Transverse colon (tissue), 4 donors: ENCODE results near the gene SET. TPM values are rescaled to one million over a fixed set of nuclear protein-coding genes. Genes with fewer than 3 reads are reported as not detected.

Experiments
- DNase-seq: peaks from one replicate; pipeline ENCODE4 v3.0.0-alpha.2; 2019
- H3K27ac ChIP-seq, 4 donors: fragments of 200-600 bp; sonication (generic); 2 replicates each; pipeline ENCODE4 v1.5.1; 2016 to 2018; ENCODE audit warnings: inconsistent platforms in 4 of 4
- H3K27me3 ChIP-seq: fragments of 200-600 bp; sonication (generic); 2 replicates; pipeline ENCODE4 v1.5.1; 2017; ENCODE audit warnings: inconsistent platforms
- H3K36me3 ChIP-seq, 4 donors: fragments of 200-600 bp; sonication (generic); 2 replicates each; pipeline ENCODE4 v1.5.1; 2017 to 2019; ENCODE audit warnings: inconsistent platforms in 4 of 4
- H3K4me1 ChIP-seq, 4 donors: fragments of 200-600 bp; sonication (generic); 2 replicates each; pipeline ENCODE4 v1.5.1; 2017 to 2020; ENCODE audit warnings: inconsistent platforms in 4 of 4
- H3K4me3 ChIP-seq, 4 donors: fragments of 200-600 bp; sonication (generic); 1 replicate in 1 of 4; 2 replicates in 3 of 4; pipeline versions ENCODE4 v1.5.1 to v1.6.1; 2017 to 2019; ENCODE audit warnings: inconsistent platforms in 4 of 4
- H3K9me3 ChIP-seq, 2 donors: fragments of 200-600 bp; sonication (generic); 2 replicates each; pipeline ENCODE4 v1.5.1; 2017 to 2019; ENCODE audit warnings: inconsistent platforms in 2 of 2
- CTCF ChIP-seq, 5 experiments: fragments of 200-600 bp in 3 of 5; fragments of 450-650 bp in 2 of 5; sonication (generic) in 3 of 5; IDR thresholded peaks; 1 replicate in 2 of 5; 2 replicates in 3 of 5; pipeline ENCODE4 v1.5.1; 2016 to 2017; ENCODE audit warnings: antibody characterized with exemption in 5 of 5, inconsistent platforms in 3 of 5, mild to moderate bottlenecking in 2 of 5, moderate library complexity in 1 of 5
- EP300 ChIP-seq: sonication (generic); formaldehyde crosslinking; IDR thresholded peaks from one replicate; pipeline ENCODE4 v1.6.1; 2017; ENCODE audit warnings: antibody characterized with exemption, low read depth
- POLR2A ChIP-seq: fragments of 450-650 bp; IDR thresholded peaks from one replicate; pipeline ENCODE4 v1.6.1; 2016; ENCODE audit warnings: antibody characterized with exemption, mild to moderate bottlenecking, moderate library complexity
- POLR2AphosphoS5 ChIP-seq, 3 donors: sonication (generic); formaldehyde crosslinking; IDR thresholded peaks; one replicate each; pipeline ENCODE4 v1.6.1; 2016; ENCODE audit warnings: antibody characterized with exemption in 3 of 3
- WGBS, 2 donors: methylation state at CpG; one replicate each; pipeline ENCODE4 v1.1.5; 2018; ENCODE audit warnings: low coverage in 1 of 2; 5-methylcytosine and 5-hydroxymethylcytosine counted together
- in situ Hi-C, 4 donors: fragments of 200-750 bp; cut with MboI; loops; one replicate each; pipeline versions ENCODE4 v1.15.0 to v1.15.1; 2017; ENCODE audit warnings: low sequenced_read_pairs in 3 of 4, low pct_ligation_motif_present in 1 of 4, low pct_unique_long_range_greater_than_20kb in 1 of 4
- intact Hi-C: fragments of 100-400 bp; cut with DNase I; formaldehyde crosslinking; loops from one replicate; pipeline ENCODE4 v1.15.1; 2023; ENCODE audit warnings: low total_unique reads
- total RNA-seq, 4 donors: library from RNA; depleted of rRNA; stranded (reverse); fragments of >200 nt; gene quantifications; one replicate each; pipeline ENCODE4 v1.1.0, GENCODE V29; 2016

The SET gene
- total RNA-seq, 4 donors from 2014 or later = 29.2 to 153 (median 64.4) TPM

GRCh38 chr9:128712451-128713410, 23.7 kb downstream of the SET start:
- no peak overlapping the region for H3K27ac ChIP-seq
- TF ChIP-seq POLR2AphosphoS5 (IDR thresholded peaks at IDR 0.05) = no peak
- TF ChIP-seq POLR2A = no peak
- TF ChIP-seq EP300 = no peak
- TF ChIP-seq CTCF (IDR thresholded peaks at IDR 0.05) = no peak
- 92 to 100% methylated on average over 2 to 26 of the region's 26 CpGs for WGBS, 2 donors
- intact Hi-C loops = no loop called here
- in situ Hi-C loops = no loop called here
- no peaks in the 10 kb centered on the region for H3K4me1 ChIP-seq
- H3K4me3 ChIP-seq = no peak overlapping the region
- H3K36me3 ChIP-seq = no peaks in the 10 kb centered on the region
- DNase-seq = no peak
- H3K27me3 ChIP-seq = no peaks in the 10 kb centered on the region
- H3K9me3 ChIP-seq = no peaks in the 10 kb centered on the region

DNA sequence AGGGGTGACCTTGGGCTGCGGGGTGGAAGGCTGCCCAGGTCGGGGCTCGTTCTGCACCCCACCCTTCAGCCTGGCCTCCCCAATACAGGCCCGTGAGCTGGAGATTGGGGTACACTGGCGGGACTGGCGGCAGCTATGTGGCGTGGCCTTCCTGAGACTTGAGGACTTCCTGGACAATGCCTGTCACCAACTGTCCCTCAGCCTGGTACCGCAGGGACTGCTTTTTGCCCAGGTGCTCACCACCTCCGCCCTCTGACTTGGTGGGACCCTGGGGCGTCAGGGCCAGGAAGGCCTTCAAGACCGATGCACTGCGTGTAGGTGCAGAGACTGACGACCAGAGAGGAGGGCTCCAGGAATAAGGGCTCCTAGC, 24.4 kb downstream of the SET start:
- in situ Hi-C loops = no loop called here
- Histone ChIP-seq H3K9me3 (no peaks in the 10 kb centered on the region), H3K36me3 (no peaks in the 10 kb centered on the region), H3K27me3 (no peaks in the 10 kb centered on the region), H3K4me1 (no peaks in the 10 kb centered on the region), H3K27ac (no peak overlapping the region), H3K4me3 (no peak overlapping the region)
- 91% methylated on average over 13 of the region's 13 CpGs; no CpG with 5 or more reads in 1 of the 2 donors for WGBS, 2 donors
- intact Hi-C loops = no loop called here
- no peak for DNase-seq
- no peak for TF ChIP-seq CTCF (IDR thresholded peaks at IDR 0.05)
- no peak for TF ChIP-seq EP300
- no peak for TF ChIP-seq POLR2A
- TF ChIP-seq POLR2AphosphoS5 (IDR thresholded peaks at IDR 0.05) = no peak

DNA sequence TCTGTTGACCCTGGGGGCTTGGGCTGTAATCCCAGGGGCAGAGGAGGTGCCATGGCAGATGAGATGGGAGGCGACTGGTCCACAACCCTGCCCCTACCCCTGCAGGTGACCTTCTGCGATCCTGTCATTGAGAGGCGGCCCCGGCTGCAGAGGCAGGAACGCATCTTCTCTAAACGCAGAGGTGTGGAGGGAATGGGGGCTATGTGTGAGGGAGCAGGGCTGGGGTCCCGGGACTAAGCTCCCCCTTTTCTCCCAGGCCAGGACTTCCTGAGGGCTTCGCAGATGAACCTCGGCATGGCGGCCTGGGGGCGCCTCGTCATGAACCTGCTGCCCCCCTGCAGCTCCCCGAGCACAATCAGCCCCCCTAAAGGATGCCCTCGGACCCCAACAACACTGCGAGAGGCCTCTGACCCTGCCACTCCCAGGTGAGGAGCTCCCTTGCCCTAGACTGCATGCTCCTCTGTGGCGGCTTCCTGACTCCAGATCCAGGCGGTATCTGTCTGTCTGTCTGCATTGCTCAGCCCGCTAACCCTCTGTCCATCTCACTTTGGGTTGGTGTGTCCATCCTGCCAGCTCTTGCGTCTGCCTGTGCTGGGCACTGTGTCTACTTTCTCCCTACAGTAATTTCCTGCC, 25.0 kb downstream of the SET start:
- TF ChIP-seq CTCF (IDR thresholded peaks at IDR 0.05) (no peak), EP300 (no peak), POLR2A (no peak), POLR2AphosphoS5 (IDR thresholded peaks at IDR 0.05) (no peak)
- H3K36me3 ChIP-seq = no peaks in the 10 kb centered on the region
- no peak overlapping the region for H3K27ac ChIP-seq
- H3K9me3 ChIP-seq = no peaks in the 10 kb centered on the region
- H3K4me1 ChIP-seq = no peaks in the 10 kb centered on the region
- in situ Hi-C loops = no loop called here
- no peaks in the 10 kb centered on the region for H3K27me3 ChIP-seq
- no peak for DNase-seq
- no peak overlapping the region for H3K4me3 ChIP-seq
- 93% methylated on average over 19 of the region's 19 CpGs; no CpG with 5 or more reads in 1 of the 2 donors for WGBS, 2 donors
- intact Hi-C loops = no loop called here

DNA sequence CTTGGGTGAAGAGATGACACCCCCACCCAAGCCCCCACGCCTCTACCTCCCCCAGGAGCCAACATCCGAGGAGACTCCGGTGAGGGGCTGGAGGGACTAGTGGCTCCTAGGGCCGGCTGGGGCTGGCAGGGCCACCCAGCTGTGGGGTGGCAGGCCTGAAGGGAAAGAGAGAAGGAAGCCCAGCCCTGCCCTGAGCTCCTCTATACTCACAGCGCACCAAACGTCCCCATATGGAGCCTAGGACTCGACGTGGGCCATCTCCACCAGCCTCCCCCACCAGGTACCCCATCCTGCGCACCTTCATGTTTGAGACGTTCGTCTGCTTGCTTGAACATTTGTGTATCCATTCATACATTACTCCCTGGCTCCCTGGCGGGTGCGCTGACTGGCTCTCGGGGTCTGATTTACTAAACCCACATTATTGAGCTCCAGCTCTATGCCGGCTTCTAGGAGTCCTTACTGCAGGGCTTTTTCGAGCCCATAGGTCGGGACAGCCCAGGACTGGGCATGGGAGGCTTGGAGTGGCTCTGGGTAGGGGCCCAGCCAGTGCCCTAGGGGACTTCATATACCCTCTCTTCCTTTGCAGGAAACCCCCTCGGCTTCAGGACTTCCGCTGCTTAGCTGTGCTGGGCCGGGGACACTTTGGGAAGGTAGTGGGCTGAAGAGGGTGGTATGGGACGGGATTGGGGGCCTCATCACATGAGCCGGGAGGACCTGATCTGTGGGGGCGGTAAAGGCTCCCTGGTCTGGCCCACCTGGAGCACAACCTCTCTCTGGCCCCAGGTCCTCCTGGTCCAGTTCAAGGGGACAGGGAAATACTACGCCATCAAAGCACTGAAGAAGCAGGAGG, 25.8 kb downstream of the SET start:
- DNase-seq = no peak
- Histone ChIP-seq H3K27ac (no peak overlapping the region), H3K27me3 (no peaks in the 10 kb centered on the region), H3K4me1 (no peaks in the 10 kb centered on the region), H3K36me3 (no peaks in the 10 kb centered on the region), H3K4me3 (no peak overlapping the region), H3K9me3 (no peaks in the 10 kb centered on the region)
- TF ChIP-seq POLR2AphosphoS5 (IDR thresholded peaks at IDR 0.05) (no peak), POLR2A (no peak), CTCF (IDR thresholded peaks at IDR 0.05) (no peak), EP300 (no peak)
- intact Hi-C loops (no loop called here), in situ Hi-C loops (no loop called here)
- 91 to 92% methylated on average over 8 to 24 of the region's 24 CpGs for WGBS, 2 donors
